Measurements from ENCODE around the gene ENO3. TPM values are rescaled to one million over a fixed set of nuclear protein-coding genes. Genes with fewer than 3 reads are reported as not detected.
"Not testable (repeated sequence)": the region's sequence is repeated elsewhere in the genome, so short reads cannot be mapped to it uniquely, and the experiment has no call there.

The ENO3 gene
- total RNA-seq, 4 donors from 2014 or later, result 2.5 to 211 (median 12.9) TPM

DNA sequence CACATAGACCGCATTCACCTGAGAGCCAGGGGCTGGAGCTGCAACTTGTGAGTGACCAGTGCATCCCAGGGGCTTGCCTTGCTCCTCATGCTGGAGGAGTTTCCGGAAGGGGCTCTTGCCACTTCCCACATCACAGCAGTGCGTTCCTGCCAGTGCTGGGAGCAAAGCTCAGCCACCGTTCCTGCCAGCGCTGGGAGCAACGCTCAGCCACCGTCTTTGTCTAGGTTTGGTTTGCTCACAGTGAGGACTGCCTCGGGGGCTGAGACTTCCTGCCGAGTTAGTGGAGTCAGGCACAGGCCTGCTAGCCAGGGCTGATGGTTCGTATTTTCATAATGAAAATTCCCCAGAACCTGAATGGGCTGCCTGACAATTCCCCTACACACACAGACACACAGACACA, 42.6 kb upstream of the ENO3 start:
- Histone ChIP-seq H3K9me3 (no peaks in the 10 kb centered on the region), H3K4me3 (no peak overlapping the region), H3K36me3 (no peaks in the 10 kb centered on the region), H3K27ac (peak overlapping the region in 2 of 4 donors; percentile 4 to 53), H3K4me1 (peaks cover 3 to 12% (median 7%) of the 10 kb centered on the region in 4 donors), H3K27me3 (no peaks in the 10 kb centered on the region)
- in situ Hi-C loops (cut with MboI; ENCODE audit: low pct_ligation_motif_present in 1 of 4, low pct_unique_long_range_greater_than_20kb in 1 of 4, low sequenced_read_pairs in 3 of 4), result loop anchor here in 2 of 4 donors (25.0 kb wide), 1 partner anchor 154 kb away; no protein-coding TSS in a partner anchor
- TF ChIP-seq POLR2A (IDR thresholded peaks at IDR 0.05) (no peak), POLR2AphosphoS5 (IDR thresholded peaks at IDR 0.05) (no peak), EP300 (IDR thresholded peaks at IDR 0.05; ENCODE audit: low read depth) (no peak)
- TF ChIP-seq, protein P1, sequence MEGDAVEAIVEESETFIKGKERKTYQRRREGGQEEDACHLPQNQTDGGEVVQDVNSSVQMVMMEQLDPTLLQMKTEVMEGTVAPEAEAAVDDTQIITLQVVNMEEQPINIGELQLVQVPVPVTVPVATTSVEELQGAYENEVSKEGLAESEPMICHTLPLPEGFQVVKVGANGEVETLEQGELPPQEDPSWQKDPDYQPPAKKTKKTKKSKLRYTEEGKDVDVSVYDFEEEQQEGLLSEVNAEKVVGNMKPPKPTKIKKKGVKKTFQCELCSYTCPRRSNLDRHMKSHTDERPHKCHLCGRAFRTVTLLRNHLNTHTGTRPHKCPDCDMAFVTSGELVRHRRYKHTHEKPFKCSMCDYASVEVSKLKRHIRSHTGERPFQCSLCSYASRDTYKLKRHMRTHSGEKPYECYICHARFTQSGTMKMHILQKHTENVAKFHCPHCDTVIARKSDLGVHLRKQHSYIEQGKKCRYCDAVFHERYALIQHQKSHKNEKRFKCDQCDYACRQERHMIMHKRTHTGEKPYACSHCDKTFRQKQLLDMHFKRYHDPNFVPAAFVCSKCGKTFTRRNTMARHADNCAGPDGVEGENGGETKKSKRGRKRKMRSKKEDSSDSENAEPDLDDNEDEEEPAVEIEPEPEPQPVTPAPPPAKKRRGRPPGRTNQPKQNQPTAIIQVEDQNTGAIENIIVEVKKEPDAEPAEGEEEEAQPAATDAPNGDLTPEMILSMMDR (IDR thresholded peaks at IDR 0.05), result no peak
- no peak for DNase-seq
- intact Hi-C loops (cut with DNase I; ENCODE audit: low total_unique reads), result loop anchor here (5.0 kb wide), 1 partner anchor 154 kb away; no protein-coding TSS in a partner anchor
- 71 to 83% methylated on average over 4 to 10 of the region's 10 CpGs for WGBS, 2 donors (ENCODE audit: low coverage in 1 of 2)

DNA sequence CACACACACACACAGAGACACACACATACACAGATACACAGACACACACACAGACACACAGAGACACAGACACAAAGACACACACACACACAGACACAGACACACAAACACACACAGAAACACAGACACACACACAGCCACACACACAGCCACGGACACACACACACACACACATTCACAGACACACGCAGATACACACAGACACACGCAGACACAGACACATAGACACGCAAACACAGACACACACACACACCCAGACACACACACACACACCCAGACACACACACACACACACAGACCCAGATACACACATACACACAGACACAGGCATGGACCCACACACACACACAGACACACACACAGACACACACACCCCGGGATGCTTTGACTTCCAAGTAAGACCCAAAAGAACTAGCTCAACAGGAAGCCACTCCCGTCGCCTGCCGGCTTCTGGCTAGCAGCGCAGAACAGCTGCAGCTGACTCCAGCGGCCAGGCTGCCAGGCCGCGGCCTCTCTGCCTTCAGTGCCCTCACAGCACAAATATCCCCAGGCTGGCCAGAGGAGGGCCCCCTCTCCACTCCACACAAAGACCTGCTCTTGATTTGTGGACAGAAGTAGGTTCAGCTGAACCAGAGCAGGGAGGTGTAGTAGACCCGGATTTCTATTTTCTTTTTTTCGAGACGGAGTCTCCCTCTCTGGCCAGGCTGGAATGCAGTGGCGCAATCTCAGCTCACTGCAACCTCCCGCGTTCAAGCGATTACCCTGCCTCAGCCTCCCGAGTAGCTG, 42.0 kb upstream of the ENO3 start:
- H3K36me3 ChIP-seq, result no peaks in the 10 kb centered on the region
- no peaks in the 10 kb centered on the region for H3K9me3 ChIP-seq
- H3K27ac ChIP-seq, result peak overlapping the region in 3 of 4 donors; percentile 4 to 53 (median 52)
- H3K4me3 ChIP-seq, result no peak overlapping the region
- TF ChIP-seq POLR2AphosphoS5 (IDR thresholded peaks at IDR 0.05), result peak in 2 of 3 donors; percentile 20 to 46
- TF ChIP-seq EP300 (IDR thresholded peaks at IDR 0.05; ENCODE audit: low read depth), result no peak
- TF ChIP-seq, protein P1 (IDR thresholded peaks at IDR 0.05), result peak; percentile 79 to 96 (median 84)
- in situ Hi-C loops (cut with MboI; ENCODE audit: low pct_ligation_motif_present in 1 of 4, low pct_unique_long_range_greater_than_20kb in 1 of 4, low sequenced_read_pairs in 3 of 4) (loop anchor here in 2 of 4 donors (25.0 kb wide), 1 partner anchor 153 kb away; no protein-coding TSS in a partner anchor), intact Hi-C loops (cut with DNase I; ENCODE audit: low total_unique reads) (loop anchor here (5.0 kb wide), 1 partner anchor 153 kb away; no protein-coding TSS in a partner anchor)
- peak; percentile 90 for DNase-seq
- peaks cover 3 to 11% (median 7%) of the 10 kb centered on the region in 4 donors for H3K4me1 ChIP-seq
- WGBS, 2 donors (ENCODE audit: low coverage in 1 of 2), result 20 to 23% methylated on average over 2 to 20 of the region's 20 CpGs
- no peaks in the 10 kb centered on the region for H3K27me3 ChIP-seq

DNA sequence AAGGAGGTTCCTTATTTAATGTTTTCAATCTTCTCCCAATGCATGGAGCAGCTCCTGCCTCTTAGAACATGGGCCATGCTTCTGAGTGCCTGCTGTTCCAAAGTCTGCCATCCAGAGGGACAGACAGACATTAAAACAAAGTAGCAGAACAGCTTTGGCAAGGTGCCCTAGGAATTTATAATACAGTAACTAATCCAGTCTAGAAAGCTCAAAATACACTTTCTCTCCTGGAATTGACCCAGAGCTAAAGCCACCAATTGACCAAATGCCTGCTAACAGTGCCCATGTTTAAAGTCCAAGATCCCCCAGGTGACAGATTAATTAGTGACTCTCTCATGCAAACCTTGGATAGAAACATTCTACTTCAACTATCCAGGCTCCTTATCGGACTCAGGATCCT, 36.9 kb upstream of the ENO3 start:
- Histone ChIP-seq H3K27ac (no peak overlapping the region), H3K27me3 (no peaks in the 10 kb centered on the region), H3K4me3 (no peak overlapping the region), H3K4me1 (peaks cover 3 to 13% (median 10%) of the 10 kb centered on the region in 4 donors), H3K9me3 (no peaks in the 10 kb centered on the region), H3K36me3 (no peaks in the 10 kb centered on the region)
- in situ Hi-C loops (cut with MboI; ENCODE audit: low pct_ligation_motif_present in 1 of 4, low pct_unique_long_range_greater_than_20kb in 1 of 4, low sequenced_read_pairs in 3 of 4), result loop anchor here in 3 of 4 donors (5.0 to 25.0 kb wide), 4 partner anchors 61 to 151 kb away; partner anchors contain the start of gene CAMTA2 (in 1 of the 3)
- TF ChIP-seq POLR2A (IDR thresholded peaks at IDR 0.05), result no peak
- TF ChIP-seq, protein P1 (IDR thresholded peaks at IDR 0.05), result peak in 1 of 5 experiments; percentile 25
- intact Hi-C loops (cut with DNase I; ENCODE audit: low total_unique reads), result no loop called here
- no peak for DNase-seq
- WGBS, 2 donors (ENCODE audit: low coverage in 1 of 2), result 38 to 53% methylated on average over 1 of the region's 1 CpG

DNA sequence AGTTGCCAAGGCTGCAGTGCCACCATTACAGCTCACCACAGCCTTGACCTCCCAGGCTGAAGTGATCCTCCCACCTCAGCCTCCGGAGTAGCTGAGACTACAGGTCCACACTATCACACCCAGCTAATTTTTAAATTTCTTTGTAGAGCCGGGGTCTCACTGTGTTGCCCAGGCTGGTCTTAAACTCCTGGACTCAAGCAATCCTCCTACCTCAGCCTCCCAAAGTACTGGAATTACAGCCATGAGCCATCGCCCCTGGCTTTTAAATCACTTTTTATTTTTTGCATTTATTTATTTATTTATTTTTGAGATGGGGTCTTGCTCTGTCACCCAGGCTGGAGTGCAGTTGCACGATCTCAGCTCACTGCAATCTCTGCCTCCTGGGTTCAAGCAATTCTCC, 36.4 kb upstream of the ENO3 start:
- H3K4me3 ChIP-seq; H3K27ac ChIP-seq; H3K4me1 ChIP-seq; H3K9me3 ChIP-seq; DNase-seq; H3K27me3 ChIP-seq; H3K36me3 ChIP-seq; intact Hi-C loops (cut with DNase I; ENCODE audit: low total_unique reads): not testable (repeated sequence)
- in situ Hi-C loops (cut with MboI; ENCODE audit: low pct_ligation_motif_present in 1 of 4, low pct_unique_long_range_greater_than_20kb in 1 of 4, low sequenced_read_pairs in 3 of 4), result loop anchor here in 3 of 4 donors (5.0 to 25.0 kb wide), 4 partner anchors 60 to 150 kb away; partner anchors contain the start of gene CAMTA2 (in 1 of the 3)
- WGBS, 2 donors (ENCODE audit: low coverage in 1 of 2), result 76 to 80% methylated on average over 3 to 4 of the region's 4 CpGs
